Hindlimb muscle (tissue), 1 donor: ENCODE results near the gene HNRNPAB. TPM values are rescaled to one million over a fixed set of nuclear protein-coding genes. Genes with fewer than 3 reads are reported as not detected.
"Not testable (repeated sequence)": the region's sequence is repeated elsewhere in the genome, so short reads cannot be mapped to it uniquely, and the experiment has no call there.

Experiments
- DNase-seq: peaks from one replicate; pipeline ENCODE4 v3.0.0-alpha.2; 2013
- polyA plus RNA-seq: library from polyadenylated mRNA; unstranded; fragments of 120-200 nt; gene quantifications from one replicate; pipeline ENCODE4 v1.2.1, GENCODE V29; 2013; ENCODE audit not compliant: insufficient read length

Gene HNRNPAB
- polyA plus RNA-seq, 1 donor: 84.8 TPM

DNA sequence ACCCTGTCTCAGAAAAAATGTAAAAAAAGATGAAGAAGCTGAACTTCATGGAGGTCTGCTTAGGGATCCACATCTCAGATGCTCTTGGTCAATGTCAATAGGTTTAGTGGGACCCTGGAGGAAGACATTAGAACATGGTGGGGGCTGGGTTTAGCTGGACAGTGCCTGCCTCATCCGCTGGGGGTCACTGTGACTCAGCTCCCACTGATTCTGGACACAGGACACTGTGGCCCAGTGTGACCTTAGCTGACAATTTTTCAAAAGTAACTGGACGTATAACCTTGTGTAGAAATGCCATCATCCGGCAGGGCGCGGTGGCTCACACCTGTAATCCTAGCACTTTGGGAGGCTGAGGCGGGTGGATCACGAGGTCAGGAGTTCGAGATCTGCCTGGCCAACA lies 7.3 kb upstream of the HNRNPAB start:
- DNase-seq: no peak

DNA sequence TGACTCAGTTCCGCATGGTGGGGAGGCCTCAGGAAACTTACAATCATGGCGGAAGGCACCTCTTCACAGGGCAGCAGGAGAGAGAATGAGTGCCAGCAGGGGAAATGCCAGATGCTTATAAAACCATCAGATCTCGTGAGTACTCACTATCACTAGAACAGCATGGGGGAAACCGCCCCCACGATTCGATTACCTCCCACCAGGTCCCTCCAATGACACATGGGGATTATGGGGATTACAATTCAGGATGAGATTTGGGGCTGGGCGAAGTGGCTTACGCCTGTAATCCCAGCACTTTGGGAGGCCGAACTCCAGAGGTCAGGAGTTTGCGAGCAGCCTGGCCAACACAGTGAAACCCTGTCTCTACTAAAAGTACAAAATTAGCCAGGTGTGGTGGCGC lies 6.2 kb upstream of the HNRNPAB start:
- DNase-seq: not testable (repeated sequence)

DNA sequence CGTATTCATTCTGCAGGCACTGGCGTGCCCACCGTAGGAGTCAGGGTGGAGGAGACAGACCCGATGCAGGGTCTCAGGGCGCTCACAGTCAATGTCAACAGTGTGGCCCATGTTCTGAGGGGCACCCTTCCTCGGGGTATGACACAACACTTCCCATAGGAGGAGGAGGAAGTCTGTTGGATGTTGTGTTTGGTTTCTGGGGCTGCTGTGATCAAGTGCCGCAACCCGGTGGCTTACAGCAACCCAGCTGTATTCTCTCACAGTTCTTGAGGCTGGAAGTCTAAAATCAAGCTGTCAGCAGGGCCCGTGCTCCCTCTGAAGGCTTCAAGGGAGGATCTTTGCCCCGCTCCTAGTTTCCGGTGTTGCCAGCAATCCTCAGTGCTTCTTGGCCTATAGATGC lies 5.6 kb upstream of the HNRNPAB start:
- no peak for DNase-seq

DNA sequence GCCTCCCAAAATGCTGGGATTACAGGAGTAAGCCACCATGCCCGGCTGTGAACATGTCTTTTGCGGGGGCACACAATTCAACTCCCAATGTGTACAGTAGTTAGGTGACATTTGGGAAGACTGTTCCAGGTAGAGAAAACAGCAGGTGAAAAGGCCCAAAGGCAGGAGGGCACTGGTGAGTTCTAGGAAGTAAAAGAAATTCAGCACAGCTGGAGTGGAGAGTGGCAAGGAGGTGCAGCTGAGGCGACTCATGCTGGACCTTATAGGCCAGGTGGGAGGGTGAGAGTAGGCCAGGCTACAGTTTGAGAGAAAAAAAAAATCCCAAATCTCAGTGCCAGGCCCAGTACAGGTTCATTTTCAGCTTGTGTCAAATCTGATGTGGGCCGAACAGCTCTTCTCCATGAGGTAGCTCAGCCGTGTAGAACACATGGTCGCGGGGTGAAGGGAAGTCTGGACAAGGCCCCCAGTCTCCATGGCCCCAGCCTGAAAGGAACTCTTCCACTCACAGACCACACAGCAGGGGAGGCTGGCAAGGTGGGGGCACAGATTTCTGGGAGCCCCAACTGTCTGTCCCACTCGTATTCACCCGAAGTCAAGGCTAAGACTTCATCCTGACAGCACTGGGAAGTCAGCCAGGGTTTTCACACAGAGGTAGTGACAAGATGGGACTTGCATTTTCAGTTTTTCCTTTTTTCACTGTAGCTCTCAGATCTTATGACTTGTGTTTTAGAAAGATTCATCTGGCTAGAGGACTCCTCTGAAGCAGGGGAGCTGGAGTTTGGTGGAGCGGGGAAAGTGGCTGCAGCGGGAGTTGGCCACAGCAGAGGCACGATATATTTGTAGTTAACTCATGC lies 4.5 kb upstream of the HNRNPAB start:
- no peak for DNase-seq

DNA sequence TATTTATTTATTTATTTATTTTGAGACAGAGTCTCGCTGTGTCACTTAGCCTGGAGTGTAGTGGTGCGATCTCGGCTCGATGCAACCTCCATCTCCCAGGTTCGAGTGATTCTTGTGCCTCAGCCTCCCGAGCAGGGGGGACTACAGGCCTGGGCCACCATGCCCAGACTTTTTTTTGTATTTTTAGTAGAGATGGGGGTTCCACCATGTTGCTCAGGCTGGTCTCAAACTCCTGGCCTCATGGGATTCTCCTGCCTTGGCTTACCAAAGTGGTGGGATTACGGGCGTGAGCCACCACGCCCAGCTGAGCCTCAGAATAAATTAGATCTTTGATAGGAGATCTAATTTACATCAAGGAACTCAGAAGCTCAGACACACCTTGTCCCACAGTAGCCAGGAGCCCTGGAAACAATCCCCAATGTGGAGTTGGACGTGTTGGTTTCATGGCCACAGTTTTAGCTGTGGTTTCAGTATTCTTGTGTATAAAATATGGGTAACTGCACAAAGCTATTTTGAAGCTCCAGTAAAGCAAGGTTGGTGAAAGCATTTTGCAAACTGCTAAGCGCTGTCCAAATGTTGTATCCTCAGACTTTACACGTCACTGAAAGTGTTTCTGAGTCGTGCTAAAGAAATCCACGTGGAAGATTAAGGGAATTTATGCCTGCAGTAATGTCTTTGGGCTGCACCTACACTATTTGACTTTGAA lies 3.0 kb upstream of the HNRNPAB start:
- no peak for DNase-seq

DNA sequence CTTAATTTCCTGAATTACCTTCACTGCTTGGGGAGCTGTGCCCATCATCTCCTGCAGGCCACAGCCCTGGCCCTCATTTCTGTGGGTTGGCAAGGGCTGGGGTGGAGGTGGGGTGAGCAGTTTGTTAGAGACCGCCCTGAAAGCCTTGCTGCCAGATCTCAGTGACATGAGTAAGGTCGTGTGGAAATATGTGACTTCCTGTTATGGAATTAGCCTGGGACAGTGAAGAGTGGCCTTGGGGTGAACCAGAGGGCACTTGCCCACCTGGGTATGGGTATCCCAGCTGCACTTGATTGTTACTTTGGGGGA lies 2.5 kb upstream of the HNRNPAB start:
- no peak for DNase-seq

DNA sequence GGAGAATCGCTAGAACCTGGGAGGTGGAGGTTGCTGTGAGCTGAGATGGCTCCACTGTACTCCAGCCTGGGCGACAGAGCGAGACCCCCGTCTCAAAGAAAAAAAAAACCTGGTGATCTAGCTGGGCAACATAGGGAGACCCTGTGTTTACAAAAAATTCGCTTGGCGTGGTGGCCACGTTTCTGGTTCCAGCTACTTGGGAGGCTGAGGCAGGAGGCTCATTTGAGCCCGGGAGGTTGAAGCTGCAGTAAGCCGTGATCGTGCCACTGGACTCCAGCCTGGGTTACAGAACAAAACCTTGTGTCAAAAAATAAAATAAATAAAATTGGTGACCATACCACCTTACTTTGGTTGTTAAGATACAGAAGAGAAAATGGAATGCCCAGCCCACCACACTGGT lies 1.8 kb upstream of the HNRNPAB start:
- no peak for DNase-seq

DNA sequence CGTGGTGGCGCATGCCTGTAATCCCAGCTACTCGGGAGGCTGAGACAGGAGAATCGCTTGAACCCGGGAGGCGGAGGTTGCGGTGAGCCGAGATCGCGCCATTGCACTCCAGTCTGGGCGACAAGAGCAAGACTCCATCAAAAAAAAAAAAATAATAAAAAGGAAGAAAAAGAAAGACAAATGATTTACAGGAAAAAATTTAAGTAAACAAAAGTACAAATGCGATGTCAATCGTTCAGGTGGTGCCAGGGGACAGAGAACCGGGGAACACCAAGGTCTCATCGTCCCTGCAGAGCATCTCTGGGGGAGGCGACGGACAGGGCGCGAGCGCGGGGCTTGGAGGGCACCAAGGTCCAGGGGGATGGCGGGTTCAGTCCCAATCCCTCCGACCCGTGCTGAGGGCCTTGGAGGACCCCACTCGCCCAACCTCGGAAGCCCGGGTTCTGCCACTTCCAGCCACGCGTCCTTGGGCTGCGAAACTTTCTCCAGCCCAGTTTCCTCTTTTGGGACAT lies 607 bp upstream of the HNRNPAB start:
- no peak for DNase-seq

DNA sequence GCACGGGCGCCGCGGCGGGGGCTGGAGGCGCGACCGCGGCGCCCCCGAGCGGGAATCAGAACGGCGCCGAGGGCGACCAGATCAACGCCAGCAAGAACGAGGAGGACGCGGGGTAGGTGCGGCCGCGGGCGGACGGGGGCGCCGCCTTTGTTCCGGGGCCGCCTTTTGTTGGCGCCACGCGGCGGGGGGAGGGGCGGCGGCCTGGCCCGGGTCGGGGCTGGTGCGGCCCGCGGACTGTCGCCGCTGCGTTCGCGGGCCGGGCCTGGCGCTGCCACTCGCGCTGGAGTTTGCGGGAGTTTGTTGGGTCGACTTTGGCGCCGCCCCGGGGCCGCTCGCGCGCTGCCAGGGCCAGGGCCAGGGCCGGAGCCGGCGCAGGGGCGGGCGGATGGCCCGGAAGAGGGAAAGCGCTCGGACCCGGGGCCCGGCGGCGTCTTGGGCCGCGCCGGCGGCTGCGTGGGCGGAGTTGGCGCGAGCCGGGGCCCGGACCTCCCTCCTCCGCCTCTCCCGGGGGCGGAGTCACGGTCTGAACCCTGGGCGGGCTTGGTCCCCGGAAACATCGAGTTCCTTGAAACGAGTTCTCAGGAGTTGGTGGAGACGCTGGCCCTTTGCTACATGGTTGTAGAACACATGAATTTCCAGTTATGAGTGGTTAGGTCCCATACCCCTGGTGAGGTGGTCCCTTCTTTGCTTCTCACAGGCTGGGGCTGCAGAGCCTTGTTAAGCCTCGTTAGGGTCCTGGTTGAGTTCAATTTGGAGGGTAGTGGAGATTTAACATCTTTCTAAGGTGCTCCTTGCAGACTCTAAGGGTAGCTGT lies 809 bp downstream of the HNRNPAB start:
- peak; percentile 75 for DNase-seq

DNA sequence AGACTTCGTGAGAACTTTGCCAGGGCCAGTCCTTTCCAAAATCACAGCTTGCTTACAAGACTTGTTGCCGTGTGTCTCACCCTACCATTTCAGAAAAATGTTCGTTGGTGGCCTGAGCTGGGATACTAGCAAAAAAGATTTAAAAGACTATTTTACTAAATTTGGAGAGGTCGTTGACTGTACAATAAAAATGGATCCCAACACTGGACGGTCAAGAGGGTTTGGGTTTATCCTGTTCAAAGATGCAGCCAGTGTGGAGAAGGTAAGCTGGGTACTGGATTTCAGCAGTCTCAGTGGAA lies 1.4 kb downstream of the HNRNPAB start:
- no peak for DNase-seq

DNA sequence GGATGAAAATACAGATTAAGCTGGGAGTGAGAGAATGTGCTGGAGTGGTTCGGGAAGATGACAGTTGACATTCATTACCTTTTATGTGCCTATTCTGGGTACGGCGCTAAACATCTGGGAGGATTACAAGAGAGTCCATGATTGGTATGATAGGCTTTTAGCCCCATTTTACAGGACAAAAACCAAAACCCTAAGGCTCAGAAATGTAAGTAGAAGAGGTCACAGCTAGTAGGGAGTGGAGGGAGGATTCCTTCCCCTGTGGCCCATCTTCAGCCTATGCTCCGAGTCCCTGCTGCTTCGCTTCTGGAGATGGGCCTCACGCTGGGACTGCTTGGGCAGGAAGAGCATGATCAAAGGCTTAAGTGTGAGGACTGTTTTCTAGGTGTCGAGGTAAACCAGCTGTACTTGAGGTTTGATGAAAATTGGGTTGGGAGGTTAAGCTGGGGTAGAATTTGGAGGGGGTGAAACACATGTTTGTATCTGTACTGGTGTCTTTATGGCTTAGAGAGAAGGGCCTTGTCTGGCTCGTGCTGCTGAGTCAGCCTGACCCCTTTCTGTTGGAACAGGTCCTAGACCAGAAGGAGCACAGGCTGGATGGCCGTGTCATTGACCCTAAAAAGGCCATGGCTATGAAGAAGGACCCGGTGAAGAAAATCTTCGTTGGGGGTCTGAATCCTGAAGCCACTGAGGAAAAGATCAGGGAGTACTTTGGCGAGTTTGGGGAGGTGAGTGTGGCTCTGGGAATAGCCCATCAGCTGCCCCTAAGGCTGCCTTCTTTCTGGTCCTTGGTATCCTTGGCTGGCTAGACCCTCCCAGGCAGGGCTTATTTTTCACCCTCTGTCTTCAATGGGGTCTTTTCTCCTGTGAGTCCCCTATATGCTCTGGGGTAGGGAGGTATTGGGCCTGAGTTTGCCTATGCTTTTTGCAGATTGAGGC lies 2.1 kb downstream of the HNRNPAB start:
- DNase-seq: no peak

DNA sequence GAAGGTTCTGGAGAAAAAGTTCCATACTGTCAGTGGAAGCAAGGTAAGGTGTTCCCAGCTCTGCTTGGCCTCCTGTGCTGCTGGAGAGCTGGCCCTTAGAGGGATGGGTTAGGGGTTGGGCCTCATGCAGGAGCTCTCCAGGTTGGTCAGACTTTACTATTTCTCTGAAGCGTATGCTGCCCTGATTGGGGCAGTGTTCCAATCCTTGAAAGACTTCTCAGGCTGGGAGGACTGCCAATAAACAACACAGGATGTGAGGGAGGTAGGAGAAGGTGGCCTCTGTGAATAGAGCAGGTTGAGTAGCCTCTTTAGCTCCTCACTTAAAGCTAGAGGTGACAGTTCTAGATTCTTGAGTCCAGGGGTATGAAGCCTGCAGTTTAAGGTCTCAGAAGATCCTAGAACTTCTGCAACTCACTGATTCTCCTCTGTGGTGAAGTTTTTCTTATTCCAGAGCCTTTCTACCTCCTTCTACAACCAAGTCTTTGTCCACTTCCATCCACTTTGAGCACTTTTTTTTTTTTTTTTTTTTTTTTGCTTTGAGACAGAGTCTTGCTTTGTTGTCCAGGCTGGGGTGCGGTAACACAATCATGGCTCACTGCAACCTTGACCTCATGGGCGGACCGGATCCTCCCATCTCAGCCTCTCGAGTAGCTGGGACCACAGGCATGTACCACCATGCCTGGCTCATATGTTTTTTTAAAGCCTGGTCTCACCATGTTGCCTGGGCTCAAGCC lies 3.0 kb downstream of the HNRNPAB start:
- no peak for DNase-seq

DNA sequence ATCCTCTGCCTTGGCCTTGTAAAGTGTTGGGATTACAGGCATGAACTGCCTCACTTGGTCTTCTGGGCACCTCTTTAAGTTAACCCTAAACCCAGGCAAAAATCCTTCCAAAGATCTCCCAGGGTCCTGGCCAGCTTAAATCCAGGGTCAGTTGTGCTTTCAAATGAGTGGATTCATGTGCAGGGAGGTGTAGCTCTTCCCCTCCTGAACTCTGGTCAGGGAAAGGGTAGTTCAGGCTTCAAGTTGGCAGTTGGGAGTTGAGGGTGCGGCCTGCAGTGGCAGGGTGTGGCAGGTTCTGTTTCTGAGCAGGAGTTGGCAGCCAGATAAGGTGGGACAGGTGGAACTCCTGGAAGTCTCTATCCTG lies 3.6 kb downstream of the HNRNPAB start:
- no peak for DNase-seq

DNA sequence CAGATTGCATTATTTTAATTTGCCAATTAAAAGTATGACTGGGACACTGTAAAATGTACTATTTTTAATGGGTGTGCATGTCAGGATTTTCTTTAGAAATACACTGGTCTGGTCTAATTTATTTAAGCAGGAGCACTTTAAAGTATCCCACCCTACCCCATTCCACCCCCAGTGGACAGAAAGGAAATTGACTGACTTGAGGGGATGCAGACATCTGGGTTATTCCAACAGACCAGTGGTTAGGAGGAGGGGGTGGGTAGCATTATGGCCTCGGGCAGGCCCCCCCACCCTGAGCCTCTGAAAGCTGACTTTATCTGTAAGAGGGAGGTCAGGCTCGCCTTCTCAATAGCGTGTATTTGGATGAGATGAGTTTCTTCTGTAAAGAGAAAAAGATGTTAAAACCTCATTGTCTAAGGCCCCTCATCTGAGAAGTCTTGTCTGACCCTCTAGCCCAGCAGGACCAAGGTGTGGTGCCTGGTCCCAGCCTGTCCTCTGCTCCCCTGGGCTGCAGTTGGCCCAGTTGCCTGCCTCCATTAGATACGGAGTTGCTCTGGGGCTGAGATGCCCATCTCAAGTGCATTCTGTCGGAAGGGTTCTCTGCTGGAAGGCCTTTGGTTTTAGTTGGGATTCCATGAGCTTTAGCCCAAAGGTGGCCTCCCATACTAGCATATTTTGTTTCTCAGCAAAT lies 4.4 kb downstream of the HNRNPAB start:
- no peak for DNase-seq

DNA sequence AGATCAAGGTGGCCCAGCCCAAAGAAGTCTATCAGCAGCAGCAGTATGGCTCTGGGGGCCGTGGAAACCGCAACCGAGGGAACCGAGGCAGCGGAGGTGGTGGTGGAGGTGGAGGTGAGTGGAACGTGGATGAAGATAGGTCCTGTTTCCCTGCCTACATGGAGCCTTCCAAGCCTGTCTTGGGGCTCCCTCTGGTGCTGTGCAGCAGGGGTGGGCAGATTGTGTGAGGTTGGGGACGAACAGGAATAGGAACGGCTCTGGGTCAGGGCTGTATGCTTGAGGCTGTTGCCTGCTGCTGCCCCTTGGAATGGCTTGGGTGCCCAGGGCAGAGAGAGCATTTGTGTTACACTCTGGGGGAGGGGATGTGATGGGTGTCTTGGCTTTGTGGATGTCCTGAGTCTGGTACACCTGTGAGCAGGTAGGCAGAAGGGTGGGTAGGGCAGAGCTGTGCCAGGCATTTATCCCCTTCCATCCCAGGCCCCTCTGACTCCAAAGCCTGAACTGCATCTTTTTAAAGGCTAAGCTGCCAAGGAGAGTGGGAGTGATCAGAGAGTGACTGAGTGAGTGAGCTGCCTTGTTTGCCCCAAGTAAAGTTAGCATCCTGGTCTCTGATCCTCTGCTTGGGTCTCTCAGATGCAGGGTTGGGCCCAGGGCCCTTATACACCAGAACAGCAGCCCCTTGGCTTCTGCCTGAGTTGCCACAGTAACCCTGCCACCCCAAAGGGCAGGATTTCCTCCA lies 5.2 kb downstream of the HNRNPAB start:
- no peak for DNase-seq

DNA sequence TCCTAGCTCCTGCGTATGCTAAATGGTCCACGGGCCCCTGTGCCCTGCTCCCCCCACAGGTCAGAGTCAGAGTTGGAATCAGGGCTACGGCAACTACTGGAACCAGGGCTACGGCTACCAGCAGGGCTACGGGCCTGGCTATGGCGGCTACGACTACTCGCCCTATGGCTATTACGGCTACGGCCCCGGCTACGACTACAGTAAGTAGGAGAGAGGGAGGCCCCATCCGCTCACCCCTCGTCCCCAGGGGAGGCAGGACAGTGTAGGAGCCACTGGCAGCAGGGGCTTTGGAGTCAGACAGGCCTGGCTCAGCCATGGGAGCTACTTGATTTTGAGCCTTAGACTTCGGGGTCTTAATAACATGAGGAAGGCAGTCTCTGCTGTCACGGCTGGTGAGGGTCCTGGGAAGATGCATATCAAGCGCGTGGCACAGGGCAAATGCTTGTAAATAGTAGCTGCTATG lies 5.8 kb downstream of the HNRNPAB start:
- DNase-seq: no peak

DNA sequence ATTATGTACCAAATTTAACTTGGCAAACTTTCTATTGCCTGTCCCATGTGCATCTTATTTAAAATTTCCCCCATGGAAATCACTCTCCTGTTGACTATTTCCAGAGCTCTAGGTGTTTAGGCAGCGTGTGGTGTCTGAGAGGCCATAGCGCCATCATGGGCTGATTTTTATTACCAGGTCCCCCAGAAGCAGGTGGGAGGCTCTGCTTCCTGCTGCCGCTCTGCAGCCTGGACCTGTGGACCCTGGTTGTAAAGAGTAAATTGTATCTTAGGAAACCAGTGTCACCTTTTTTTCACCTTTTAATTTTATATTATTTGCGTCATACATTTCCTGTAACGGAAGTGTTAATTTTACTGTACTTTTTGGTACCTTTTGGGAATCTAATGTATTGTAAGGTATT lies 6.4 kb downstream of the HNRNPAB start:
- DNase-seq: no peak

DNA sequence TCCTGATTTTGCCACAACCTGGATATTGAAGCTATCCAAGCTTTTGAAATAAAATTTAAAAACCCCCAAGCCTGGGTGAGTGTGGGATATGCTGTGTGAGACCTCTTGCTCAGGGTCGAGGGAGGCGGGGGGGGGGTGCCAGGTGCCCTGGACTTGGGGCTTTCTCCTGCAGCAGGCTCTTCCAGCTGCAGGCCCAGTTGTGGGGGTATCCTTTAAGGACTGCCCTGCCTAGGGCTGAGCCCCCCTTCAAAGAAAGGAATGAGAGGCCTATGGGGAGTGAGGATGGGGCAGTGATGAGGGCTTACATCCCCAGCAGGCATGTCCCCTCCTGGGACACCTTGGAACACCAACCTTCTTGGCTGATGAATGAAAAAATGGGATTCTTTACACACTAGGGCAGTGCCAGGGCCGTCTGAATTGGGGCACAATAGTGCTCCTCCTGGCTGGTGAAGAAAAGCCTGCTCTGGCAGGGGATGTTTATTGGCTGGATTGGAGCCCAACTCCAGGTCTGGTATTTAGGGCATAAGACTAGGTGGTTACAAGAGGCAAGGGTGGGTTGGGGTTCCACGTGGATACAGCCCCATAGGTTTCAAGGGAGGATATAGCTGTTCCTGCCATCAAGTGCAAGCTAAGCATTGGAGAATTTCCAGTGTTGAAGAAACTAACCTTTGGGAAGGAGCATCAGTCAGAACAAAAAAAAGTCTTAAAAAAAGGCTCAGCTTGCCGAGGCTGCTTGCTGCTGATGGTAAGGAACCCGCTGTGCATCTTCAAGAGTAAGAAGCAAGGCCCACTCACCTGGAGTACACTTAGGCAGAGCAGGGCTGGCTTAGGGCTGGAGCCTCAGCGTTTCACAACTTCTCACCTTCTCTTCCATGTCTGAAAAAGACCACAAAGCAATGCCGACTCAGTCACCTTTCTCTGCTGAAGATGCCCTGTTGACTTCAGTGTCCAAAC lies 7.0 kb downstream of the HNRNPAB start:
- DNase-seq: no peak
